WERI-Rb-1 (cell line): Measurements from ENCODE around the gene ELL2.
"Not testable (repeated sequence)": the region's sequence is repeated elsewhere in the genome, so short reads cannot be mapped to it uniquely, and the experiment has no call there.

Source experiments
- DNase-seq: peaks from one replicate; pipeline ENCODE4 v3.0.0-alpha.2; 2020
- H3K27ac ChIP-seq: fragments of 250-450 bp; sonication (Bioruptor Pico); 2 replicates; pipeline ENCODE4 v1.5.1; 2020; ENCODE audit warnings: mild to moderate bottlenecking, moderate library complexity
- H3K27me3 ChIP-seq: fragments of 250-450 bp; sonication (Bioruptor Pico); 2 replicates; pipeline ENCODE4 v1.5.1; 2021; ENCODE audit warnings: mild to moderate bottlenecking, low read depth, moderate library complexity; ENCODE audit not compliant: insufficient read depth, severe bottlenecking
- H3K36me3 ChIP-seq: fragments of 250-450 bp; sonication (Bioruptor Pico); 2 replicates; pipeline ENCODE4 v1.5.1; 2020; ENCODE audit warnings: mild to moderate bottlenecking, moderate library complexity
- H3K4me3 ChIP-seq: 2 replicates; pipeline ENCODE4 v1.5.1; 2011; ENCODE audit warnings: low read depth, mild to moderate bottlenecking, control low read depth, low read length
- H3K9me3 ChIP-seq: fragments of 250-450 bp; sonication (Bioruptor Pico); 2 replicates; pipeline ENCODE4 v1.5.1; 2021; ENCODE audit warnings: mild to moderate bottlenecking, moderate library complexity; ENCODE audit not compliant: severe bottlenecking
- TF ChIP-seq, protein P1 (sequence below): IDR thresholded peaks from 2 replicates; pipeline ENCODE4 v1.5.1; 2011; ENCODE audit warnings: low read depth, mild to moderate bottlenecking, control low read depth, inconsistent platforms, low read length

The ELL2 gene

DNA sequence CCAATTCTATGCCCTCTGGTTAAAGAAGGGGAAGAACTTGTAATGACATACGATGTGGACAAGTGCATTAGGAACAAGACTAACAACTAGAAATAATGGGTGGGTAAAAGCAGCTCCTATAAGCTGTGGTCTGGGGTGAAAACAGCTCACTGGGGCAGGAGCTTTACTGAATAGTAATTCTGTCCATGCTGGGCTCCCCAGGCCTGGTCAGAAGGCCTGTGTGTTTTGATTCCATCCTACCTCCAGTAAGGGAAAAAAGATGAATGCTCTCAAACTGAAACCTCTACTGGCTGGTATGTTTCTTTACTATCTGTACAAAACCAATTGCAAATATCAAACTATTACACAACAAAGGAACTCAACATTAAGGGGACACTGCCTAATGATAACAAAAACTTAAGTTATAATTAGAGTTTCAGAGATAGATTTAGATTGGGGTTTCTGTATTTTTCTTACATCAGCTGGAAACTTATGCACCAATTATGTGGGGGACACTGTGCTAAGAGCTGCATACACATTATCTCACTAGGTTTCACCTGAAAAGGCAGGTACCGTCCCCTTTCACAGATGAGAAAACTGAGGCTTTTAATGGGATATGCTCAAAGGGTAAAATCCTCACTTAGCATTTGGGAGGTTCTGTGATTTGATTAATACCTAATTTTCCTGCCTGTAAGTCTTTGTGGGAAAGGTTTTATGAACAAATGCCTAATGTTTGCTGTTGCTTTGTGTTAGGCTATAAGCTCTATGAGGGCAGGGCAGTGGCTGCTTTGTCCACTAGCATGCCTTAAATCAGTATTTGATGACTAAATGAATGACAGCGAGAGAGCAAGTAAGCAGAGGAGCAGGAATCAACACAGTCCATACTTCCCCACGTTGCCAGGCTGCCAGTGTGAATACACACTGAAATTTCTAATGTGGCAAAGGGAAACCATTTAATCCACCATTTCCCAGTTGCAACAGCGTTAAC lies 53.6 kb downstream of the ELL2 start:
- Histone ChIP-seq H3K4me3 (no peak overlapping the region), H3K9me3 (no peaks in the 10 kb centered on the region), H3K27ac (no peak overlapping the region), H3K27me3 (no peaks in the 10 kb centered on the region), H3K36me3 (no peaks in the 10 kb centered on the region)
- DNase-seq: no peak
- TF ChIP-seq, protein P1, sequence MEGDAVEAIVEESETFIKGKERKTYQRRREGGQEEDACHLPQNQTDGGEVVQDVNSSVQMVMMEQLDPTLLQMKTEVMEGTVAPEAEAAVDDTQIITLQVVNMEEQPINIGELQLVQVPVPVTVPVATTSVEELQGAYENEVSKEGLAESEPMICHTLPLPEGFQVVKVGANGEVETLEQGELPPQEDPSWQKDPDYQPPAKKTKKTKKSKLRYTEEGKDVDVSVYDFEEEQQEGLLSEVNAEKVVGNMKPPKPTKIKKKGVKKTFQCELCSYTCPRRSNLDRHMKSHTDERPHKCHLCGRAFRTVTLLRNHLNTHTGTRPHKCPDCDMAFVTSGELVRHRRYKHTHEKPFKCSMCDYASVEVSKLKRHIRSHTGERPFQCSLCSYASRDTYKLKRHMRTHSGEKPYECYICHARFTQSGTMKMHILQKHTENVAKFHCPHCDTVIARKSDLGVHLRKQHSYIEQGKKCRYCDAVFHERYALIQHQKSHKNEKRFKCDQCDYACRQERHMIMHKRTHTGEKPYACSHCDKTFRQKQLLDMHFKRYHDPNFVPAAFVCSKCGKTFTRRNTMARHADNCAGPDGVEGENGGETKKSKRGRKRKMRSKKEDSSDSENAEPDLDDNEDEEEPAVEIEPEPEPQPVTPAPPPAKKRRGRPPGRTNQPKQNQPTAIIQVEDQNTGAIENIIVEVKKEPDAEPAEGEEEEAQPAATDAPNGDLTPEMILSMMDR: no peak

DNA sequence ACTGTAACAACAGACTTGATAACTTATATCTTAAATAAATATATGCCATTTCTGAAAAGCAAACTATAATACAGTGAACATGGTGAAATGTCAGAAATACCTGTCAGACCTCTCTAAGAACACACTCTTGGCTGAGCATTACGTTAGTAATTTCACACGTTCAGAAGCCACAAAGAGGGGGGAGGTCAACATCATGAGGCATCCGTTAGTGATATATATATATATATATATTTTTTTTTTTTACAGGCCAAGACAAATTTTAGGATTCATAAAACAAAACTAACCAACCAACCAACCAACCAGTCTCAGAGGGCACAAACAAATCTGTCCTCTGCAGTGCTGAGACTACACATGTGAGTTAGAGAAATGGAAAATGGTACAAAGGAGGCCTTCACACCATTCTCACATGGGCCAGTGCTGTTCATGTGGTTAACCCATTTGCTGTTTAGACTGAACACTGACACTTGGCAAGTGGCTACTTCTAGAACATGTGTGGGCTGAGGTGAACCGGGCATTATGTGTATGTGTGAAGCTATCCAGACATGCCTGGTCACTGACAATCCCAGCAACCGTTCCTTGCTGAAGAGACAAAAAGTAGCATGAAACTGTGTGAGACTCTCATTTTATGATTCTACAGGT lies 54.5 kb downstream of the ELL2 start:
- DNase-seq: no peak
- H3K9me3 ChIP-seq: no peaks in the 10 kb centered on the region
- TF ChIP-seq, protein P1: no peak
- no peaks in the 10 kb centered on the region for H3K27me3 ChIP-seq
- no peak overlapping the region for H3K4me3 ChIP-seq
- no peak overlapping the region for H3K27ac ChIP-seq
- H3K36me3 ChIP-seq: no peaks in the 10 kb centered on the region

DNA sequence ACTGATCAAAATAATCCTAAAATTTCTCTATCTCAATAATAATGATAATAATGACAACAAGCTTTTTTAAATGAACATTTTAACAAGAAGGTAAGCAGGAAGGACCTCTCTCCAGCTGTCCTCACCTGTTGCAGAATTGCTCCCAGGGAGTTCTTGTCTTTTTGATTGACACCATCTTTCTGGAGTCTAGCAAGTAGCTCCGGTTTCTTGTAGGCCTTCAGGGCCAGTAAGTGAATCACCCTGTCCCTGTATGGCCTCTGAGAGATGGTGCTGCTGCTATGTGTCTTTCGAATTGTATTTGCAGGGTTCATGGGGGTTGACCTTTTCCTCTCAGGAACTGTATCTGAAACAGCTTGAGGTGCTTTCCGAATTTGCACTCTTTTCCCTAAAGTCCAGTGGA lies 55.3 kb downstream of the ELL2 start:
- not testable (repeated sequence) for H3K27ac ChIP-seq, H3K27me3 ChIP-seq, DNase-seq, H3K9me3 ChIP-seq, H3K4me3 ChIP-seq, H3K36me3 ChIP-seq

DNA sequence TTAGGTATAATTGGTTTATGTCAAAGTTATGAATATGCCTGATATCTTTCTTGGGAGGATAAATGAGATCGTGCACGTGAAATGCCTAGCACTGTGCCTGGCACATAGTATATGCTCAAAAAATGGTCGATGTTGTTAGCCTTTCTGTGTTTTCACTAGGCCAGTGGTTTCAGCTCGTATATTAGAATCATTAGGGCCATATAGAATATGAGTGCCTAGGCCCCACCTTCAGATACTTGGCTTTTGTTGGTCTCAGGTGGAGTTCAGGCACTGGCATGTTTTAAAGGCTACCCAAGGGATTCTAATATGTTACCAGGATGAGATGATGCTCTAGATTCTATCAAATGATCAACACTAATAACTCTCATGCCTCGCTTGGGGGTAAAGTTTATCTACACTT lies 56.8 kb downstream of the ELL2 start:
- Histone ChIP-seq H3K27me3 (no peaks in the 10 kb centered on the region), H3K36me3 (no peaks in the 10 kb centered on the region), H3K9me3 (no peaks in the 10 kb centered on the region), H3K27ac (no peak overlapping the region), H3K4me3 (no peak overlapping the region)
- no peak for DNase-seq
- TF ChIP-seq, protein P1: no peak

DNA sequence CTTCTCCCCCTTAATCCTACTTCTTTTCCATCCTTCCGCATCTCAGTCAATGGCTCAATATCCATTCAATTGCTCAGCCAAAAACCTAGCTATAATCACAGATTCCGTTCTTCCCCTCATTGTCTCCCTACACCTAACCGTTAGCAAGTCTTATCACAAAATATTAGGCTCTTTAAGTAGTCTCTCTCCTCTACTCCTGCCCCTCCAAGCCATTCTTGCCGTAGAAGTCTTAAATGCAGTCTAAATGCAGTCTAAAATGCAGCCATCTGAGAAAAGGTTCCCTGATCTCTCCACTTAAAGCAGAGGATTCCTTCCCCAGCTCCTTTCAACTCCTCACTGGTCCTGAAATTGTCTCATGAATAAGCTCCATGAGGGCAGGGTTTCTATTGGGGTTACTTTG lies 57.8 kb downstream of the ELL2 start:
- Histone ChIP-seq H3K4me3 (no peak overlapping the region), H3K9me3 (no peaks in the 10 kb centered on the region), H3K27me3 (no peaks in the 10 kb centered on the region), H3K36me3 (no peaks in the 10 kb centered on the region), H3K27ac (no peak overlapping the region)
- TF ChIP-seq, protein P1: no peak
- DNase-seq: no peak

DNA sequence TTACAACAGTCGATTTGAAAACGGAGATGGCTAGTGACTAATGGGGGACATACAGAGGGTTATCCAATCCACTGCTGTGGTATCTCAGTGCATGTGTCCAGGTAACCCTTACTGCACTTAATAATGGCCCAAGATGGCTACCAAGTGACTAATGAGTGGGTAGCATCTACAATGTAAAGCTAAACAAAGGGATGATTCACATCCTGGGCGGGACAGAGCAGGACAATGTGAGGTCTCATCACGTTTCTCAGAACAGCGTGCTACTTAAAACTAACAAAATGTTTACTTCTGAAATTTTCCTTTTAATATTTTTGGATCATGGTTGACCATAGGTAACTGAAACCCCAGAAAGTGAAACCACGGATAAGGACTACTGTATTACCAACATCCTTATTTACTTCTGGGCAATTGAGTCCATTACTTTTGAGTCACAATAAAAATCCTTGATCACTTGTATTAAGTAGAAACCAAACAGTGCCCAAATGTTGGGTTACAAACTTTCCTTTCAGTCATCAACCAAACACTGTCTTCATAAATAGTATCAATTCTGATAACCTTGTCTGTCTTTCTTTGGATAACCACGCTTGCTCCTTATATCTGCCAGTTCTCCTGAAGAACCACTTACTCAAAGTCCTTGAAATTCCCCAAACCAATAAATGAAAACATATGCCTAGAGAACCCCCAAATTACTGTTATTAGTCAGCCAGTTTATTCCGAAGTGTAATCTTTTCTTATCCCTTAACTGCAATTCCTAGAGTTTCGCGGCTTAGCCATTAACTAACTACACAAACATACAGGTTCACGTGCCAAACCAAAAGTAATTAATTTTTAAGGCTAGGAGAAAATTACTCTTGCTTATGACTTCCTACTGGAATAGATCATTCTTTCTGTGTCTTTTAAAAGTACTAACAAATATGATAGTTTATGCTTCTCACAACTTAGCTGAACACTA lies 59.7 kb downstream of the ELL2 start:
- H3K4me3 ChIP-seq: no peak overlapping the region
- no peak overlapping the region for H3K27ac ChIP-seq
- TF ChIP-seq, protein P1: no peak
- H3K36me3 ChIP-seq: no peaks in the 10 kb centered on the region
- DNase-seq: no peak
- H3K27me3 ChIP-seq: no peaks in the 10 kb centered on the region
- no peaks in the 10 kb centered on the region for H3K9me3 ChIP-seq
